A172 (cell line): ENCODE data around the gene EML6. TPM values are rescaled to one million over a fixed set of nuclear protein-coding genes. Genes with fewer than 3 reads are reported as not detected.

ENCODE experiments used
- DNase-seq: peaks from one replicate; pipeline ENCODE4 v3.0.0-alpha.2; 2015; ENCODE audit warnings: low spot score
- total RNA-seq: library from RNA; depleted of rRNA; stranded (reverse); fragments of >200 nt; shearing (Covaris generic); gene quantifications from 2 replicates; pipeline ENCODE4 v1.2.3, GENCODE V29; 2014

EML6 gene
- total RNA-seq, 1 experiment from 2014 or later: 0.67 TPM

DNA sequence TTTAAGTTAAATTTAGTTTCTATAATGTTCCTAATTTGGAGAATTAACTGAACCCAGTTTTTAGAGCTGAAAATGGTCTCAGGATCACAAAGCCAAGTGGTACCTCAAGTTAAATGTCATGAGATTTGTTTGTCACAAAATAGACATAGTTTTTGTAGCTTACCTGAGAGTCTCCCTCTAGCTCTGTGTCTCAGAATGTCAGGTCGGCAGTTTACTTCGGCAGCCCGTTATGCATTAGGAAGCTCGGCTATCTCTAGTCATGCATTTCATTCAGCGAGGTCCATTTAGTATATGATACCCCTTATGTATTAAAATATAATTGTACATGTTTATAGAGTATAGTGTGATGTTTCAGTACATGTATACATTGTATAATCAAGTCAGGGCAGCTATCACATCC, 155.6 kb downstream of the EML6 start:
- no peak for DNase-seq

GRCh38 chr2:54879598-54880332, 156.3 kb downstream of the EML6 start:
- DNase-seq: no peak

- DNase-seq: no peak
These were observed 157.0 kb downstream of the EML6 start for GRCh38 chr2:54880428-54880827.

GRCh38 chr2:54881759-54882158, 158.3 kb downstream of the EML6 start:
- DNase-seq: no peak

- DNase-seq: no peak
These were observed 162.4 kb downstream of the EML6 start for GRCh38 chr2:54885891-54886290.

DNA sequence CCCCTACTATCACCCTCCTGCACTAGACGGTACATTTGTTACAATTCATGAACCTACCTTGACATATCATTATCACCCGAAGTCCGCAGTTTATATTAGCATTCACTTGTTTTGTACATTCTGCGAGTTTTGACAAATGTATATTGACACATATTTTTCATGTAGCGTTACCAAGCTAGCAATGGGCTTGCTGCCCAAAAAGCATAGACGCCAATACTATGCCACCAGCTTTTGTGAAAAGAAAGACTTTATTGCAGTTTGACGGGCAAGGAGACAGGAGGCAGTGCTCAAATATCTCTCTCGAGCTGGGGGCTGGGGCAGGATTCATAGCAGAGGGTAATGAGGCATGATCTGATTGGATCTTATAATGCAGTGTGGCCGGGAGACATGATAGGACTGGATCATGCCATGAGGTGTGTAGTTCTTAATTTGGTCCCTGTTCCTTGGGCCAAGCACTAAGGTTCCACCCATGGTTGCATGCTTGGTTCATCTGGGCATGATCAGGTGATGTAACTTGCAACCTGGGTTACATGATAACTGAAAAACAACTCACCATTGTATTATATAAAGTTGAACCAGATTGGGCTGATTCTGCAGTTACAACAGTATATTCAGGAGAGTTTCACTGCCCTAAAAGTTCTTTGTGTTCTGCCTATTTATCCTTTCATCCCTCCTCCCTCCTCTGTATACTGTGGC, 164.5 kb downstream of the EML6 start:
- no peak for DNase-seq

DNA sequence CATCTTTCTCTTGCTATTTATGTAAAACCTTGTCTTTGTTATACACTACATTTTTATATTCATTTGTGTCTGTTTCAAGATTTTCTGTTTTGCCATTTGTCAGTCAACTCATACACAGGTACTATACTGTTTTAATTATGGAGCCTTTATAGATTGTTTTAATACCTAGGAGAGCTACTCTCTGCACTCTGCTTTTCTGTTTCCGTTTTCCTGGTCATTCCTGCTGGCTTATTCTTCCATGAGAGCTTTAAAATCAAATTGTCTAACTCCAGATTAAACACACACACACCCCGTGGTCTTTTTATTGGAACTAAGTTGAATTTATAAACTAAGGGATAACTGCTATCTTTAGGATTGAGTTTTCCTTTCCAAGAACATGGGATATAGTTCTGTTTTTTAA, 165.6 kb downstream of the EML6 start:
- DNase-seq: no peak

DNA sequence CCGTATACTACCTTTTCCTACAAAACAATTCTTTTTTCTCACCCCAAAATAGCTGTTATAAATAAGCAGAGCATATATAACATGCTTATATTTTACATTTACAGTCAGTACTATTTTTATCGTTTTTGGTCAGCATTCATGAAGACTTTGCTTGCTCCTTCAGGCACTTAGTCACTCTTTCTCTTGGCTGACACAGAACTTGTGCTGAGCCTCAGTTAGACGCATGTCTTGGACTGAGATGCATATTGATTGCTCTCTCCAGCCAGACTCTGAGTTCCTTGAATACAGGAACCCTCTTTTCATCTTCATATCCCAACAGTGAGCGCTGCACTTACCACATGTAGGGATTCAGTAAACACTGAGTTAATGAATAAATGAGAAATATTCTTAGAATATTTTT, 168.4 kb downstream of the EML6 start:
- DNase-seq: no peak

GRCh38 chr2:54894467-54894866, 171.0 kb downstream of the EML6 start:
- DNase-seq: no peak

DNA sequence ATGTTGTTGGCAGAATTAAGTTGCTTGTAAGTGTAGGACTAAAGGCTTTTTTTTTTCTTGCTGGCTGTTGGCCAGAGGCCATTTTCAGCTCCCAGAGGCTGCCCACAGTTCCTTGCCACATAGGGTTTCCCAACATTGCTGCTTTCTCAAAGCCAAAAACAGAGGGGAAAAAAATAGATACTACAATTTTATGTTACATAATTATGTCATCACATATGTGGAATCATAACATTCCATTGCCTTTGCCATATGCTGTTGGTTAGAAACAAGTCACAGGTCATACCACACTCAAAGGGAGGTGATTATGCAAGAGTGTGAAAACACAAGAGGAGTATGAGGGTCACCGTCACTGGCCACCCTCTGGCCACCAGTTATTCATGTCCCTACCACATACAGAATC, 172.3 kb downstream of the EML6 start:
- DNase-seq: no peak

DNA sequence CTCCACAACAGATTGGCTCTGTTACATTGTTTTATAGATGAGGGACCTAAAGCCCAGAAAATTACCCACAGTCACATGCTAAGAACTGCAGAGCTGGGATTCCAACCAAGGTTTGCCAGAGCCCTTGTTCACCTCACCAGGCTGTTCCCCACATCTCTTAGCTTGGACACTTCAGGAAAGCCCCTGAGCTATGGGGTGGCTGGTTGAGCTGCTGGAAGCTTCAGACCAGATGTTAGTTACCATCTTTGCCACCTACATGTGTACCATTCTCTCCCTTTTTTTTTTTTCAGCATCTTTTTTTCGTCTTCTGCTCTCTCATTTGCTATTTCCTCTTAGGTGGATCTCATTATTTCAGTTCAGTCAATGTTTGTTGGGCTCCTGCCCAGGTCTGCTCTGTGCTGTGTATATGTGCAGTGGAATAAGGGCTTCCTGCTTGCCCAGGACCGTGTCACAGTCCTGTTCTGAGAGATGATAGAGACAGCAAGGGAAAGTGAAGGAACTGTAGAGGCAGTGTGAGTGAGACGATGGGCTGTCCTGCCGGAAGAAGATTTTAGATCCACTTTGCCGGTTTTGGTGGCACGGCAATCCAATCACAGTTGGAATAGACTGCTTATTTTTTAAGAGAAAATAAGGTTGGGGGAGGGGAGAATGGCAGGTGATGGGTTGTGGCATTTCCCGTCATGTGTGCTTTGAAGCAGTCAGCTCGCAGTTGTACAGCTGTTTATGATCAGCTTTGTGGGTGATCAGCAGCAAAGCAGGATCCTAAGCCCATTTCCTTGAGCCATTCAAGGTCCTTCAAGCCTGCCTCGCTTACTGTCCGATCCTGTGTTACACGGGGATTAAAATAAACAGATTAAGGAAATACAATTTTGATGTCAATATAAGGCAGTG, 174.2 kb downstream of the EML6 start:
- DNase-seq: no peak

DNA sequence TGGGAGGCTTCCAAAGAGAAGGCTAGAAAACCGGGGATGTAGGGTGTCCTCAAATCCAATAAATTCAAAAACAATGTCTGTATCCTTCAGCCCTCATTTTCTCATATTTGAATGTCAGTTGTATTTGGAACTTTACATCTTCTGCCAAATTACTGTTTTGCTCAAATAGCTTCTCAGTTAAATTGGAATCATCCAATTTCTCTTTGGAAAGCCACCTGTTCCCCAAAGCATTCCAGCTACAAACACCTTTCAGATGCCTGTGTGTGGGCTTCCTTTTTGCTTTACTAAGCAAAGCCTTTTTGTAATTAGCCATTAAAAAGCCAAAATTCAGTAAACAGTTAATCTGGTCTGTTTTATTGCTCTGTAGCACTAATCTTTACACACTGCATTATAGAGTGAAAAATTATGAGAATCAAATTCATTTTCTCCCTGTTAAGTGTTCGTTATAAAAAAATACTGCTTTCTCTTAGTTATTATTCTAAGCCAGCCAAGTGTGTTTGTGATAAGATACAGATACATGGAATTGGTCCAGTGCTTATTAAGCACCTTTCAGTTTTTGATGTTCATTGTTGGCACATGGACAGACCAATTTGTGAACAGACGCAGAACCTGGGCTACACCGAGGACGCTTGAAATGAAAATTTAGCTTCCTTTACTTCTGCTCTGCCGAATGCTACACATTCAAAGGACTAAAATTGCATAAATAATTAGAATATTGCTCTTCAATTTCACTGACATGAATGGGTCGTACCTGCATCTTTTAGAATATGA, 175.2 kb downstream of the EML6 start:
- no peak for DNase-seq

DNA sequence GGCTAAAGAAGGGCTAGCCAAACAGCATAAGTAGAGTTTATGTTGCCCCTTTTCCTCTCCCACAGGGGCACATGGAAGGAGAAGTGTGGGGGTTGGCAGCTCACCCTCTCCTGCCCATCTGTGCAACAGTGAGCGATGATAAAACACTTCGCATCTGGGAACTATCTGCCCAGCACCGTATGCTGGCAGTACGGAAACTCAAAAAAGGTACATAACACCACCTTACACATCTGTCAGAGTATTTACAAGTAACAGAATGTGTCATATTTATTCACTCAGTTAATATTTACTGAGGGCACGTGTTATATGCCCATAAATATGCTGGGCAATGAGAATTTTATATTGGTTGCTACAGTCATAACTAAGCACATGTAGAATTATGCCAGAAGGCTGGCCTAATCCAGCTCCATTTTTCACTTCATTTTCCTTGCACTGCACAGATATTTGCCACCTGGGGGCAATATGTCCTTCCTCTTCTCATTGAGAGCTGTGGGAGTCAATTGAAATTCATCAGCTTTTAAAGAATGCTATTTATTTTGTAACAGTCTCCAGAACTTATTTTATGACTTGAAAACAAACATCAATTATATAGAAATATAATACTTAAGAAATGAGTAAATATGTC, 176.2 kb downstream of the EML6 start:
- DNase-seq: peak; percentile 56

- DNase-seq: no peak
These were observed 177.9 kb downstream of the EML6 start for GRCh38 chr2:54901224-54901986.

GRCh38 chr2:54902763-54903162, 179.3 kb downstream of the EML6 start:
- no peak for DNase-seq

DNA sequence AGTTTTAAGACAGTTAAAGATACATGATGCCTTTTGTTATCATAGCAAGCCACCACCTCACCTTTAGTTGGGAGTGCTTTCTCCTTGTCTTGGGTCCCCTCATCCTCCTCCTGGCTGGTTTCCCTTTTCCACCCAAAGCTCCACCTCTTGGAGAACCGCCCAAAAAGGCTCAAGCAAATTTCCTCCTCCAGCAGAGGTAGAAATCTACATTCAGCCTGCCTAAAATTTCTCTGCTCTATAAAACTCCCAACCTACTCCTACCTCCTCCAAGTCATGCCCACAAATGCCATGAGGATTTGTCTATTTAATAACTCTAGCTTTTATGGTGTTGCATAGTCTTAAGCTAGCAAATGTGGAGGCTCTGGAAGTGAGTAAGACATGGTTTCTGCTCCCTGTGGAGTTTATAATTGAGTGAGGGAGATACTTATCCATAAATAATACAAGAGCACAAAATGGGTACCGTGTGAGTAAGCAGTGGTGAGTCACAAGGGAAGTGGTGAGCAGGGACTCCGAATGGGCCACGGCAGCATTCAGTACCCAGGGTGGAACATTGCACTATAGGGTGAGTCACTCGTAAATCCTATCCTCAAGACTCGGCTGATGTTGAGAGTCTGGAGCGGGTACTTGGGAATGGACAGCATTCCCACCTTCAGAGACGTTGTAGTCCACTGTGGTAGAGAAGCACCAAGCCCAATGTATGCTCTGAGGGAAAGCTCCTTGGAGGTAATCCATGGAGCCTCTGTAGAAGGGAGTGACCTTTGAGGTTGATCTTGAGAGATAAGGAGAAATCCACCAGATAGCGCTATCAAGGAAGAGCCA, 180.5 kb downstream of the EML6 start:
- peak; percentile 100 for DNase-seq

GRCh38 chr2:54904836-54905235, 181.4 kb downstream of the EML6 start:
- peak; percentile 60 for DNase-seq

GRCh38 chr2:54906716-54907115, 183.3 kb downstream of the EML6 start:
- no peak for DNase-seq

DNA sequence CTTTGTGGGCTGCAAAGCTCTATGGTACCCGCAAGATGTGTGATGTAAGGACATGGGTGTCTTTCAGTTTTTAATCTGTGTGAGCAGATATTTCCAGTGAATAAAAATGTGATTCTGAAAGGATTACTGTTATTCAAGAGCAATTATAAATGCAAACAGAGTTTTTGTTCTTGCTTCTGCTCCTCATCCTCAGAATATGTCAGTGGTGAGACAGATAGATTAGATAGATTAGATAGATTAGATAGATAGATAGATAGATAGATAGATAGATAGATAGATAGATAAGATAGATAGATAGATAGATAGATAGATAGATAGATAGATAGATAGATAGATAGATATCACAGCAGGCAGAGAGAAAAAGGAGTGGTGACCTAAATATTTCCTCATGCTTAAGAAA, 184.2 kb downstream of the EML6 start:
- no peak for DNase-seq

DNA sequence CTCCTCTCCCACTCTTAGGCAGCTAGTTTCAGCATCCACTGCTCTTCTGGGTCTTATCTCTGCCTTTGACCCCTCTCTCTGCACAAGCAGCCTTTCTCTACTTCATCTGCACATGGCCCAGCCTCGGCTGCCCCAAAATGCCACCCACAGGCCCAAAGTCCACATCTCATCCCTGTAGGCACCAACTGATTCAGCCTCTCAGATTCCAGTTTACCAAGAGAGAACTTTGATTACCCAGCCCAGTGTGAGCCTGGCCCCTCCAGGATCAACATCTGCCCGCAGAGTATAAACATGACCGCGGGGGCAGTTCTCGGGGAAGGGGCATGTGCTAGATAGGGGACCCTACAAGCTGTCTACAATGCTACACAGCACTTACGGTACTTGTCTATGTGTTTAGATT, 185.1 kb downstream of the EML6 start:
- no peak for DNase-seq
